GM12892 (cell line): Measurements from ENCODE around the gene SLC31A2.

Experiments used
- POLR2A ChIP-seq: IDR thresholded peaks from 2 replicates; pipeline ENCODE4 v1.6.1; 2011; ENCODE audit warnings: low read depth, low read length, control low read depth
- POLR2AphosphoS5 ChIP-seq: IDR thresholded peaks from 2 replicates; pipeline ENCODE4 v1.6.1; 2011; ENCODE audit warnings: low read depth, low read length, control low read depth
- TAF1 ChIP-seq: IDR thresholded peaks from 2 replicates; pipeline ENCODE4 v1.6.1; 2011; ENCODE audit warnings: low read depth, mild to moderate bottlenecking, control low read depth, low read length, borderline replicate concordance

DNA sequence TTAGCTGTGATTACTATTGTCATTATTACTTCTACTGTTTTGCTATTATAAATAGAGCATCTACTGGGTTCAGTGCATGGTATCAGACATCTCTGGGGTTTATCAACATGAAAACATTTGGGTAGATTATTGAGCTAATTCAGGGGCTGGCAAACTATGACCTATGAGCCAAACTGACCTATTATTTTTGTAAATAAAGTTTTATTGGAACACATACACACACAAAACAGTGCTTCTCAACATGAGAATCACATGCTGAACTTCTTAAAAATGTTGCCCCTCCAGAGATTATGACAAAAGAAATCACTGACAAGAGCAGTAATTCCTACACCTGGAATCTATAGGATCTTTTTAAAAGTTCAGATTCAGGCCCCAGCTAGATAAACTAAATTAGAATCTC, 30.4 kb downstream of the SLC31A2 start:
- TF ChIP-seq POLR2A (no peak), POLR2AphosphoS5 (no peak), TAF1 (no peak)
